GM15510 (cell line): ENCODE data around the gene BCCIP.

Experiments
- POLR2A ChIP-seq: IDR thresholded peaks from 3 replicates; pipeline ENCODE4 v1.6.1; 2011; ENCODE audit warnings: borderline replicate concordance; ENCODE audit not compliant: insufficient read length; ENCODE audit errors: extremely low read depth

BCCIP gene

GRCh38 chr10:125848857-125849256, 25.5 kb downstream of the BCCIP start:
- no peak for TF ChIP-seq POLR2A

GRCh38 chr10:125849448-125849847, 26.1 kb downstream of the BCCIP start:
- no peak for TF ChIP-seq POLR2A

GRCh38 chr10:125850766-125851731, 27.7 kb downstream of the BCCIP start:
- TF ChIP-seq POLR2A: no peak

GRCh38 chr10:125852487-125852886, 29.1 kb downstream of the BCCIP start:
- TF ChIP-seq POLR2A: no peak

- no peak for TF ChIP-seq POLR2A
Observed at GRCh38 chr10:125857185-125857760, 33.9 kb downstream of the BCCIP start.

- no peak for TF ChIP-seq POLR2A
Observed at GRCh38 chr10:125859128-125859817, 35.9 kb downstream of the BCCIP start.

- TF ChIP-seq POLR2A: no peak
Observed at GRCh38 chr10:125865120-125865519, 41.8 kb downstream of the BCCIP start.

GRCh38 chr10:125866421-125867029, 43.2 kb downstream of the BCCIP start:
- no peak for TF ChIP-seq POLR2A

GRCh38 chr10:125868372-125868975, 45.1 kb downstream of the BCCIP start:
- TF ChIP-seq POLR2A: no peak

- TF ChIP-seq POLR2A: no peak
Observed at GRCh38 chr10:125871338-125871737, 48.0 kb downstream of the BCCIP start.

GRCh38 chr10:125878957-125879835, 55.9 kb downstream of the BCCIP start:
- no peak for TF ChIP-seq POLR2A

GRCh38 chr10:125880719-125881118, 57.4 kb downstream of the BCCIP start:
- no peak for TF ChIP-seq POLR2A

- TF ChIP-seq POLR2A: no peak
Observed at GRCh38 chr10:125881192-125881591, 57.8 kb downstream of the BCCIP start, which contains the start of gene DHX32. DHX32 (minus strand) TSS chr10:125881292; CDS start chr10:125880824, 468 bp downstream.
